GM23338 (cell line): ENCODE results near the gene B3GNT3.

Experiments used
- EZH2 ChIP-seq: fragments of 200-600 bp; sonication (generic); IDR thresholded peaks from one replicate; pipeline ENCODE4 v1.8.0; 2017; ENCODE audit warnings: antibody characterized with exemption, mild to moderate bottlenecking, low read depth; ENCODE audit not compliant: unreplicated experiment
- NANOG ChIP-seq: IDR thresholded peaks from 2 replicates; pipeline ENCODE4 v1.6.1; 2016; ENCODE audit warnings: antibody characterized with exemption, borderline replicate concordance
- TF ChIP-seq, protein P1 (sequence below), 2 experiments: fragments of 200-600 bp in 1 of 2; sonication (generic) in 1 of 2; conservative IDR thresholded peaks; 2 replicates each; pipeline versions ENCODE4 v1.5.1 to v1.6.1; 2016 to 2017; ENCODE audit warnings: antibody characterized with exemption in 2 of 2, low read depth in 2 of 2, mild to moderate bottlenecking in 2 of 2, moderate library complexity in 1 of 2
- TF ChIP-seq, protein P2 (sequence below): IDR thresholded peaks from one replicate; pipeline ENCODE4 v1.6.1; 2018; ENCODE audit warnings: antibody characterized with exemption; ENCODE audit not compliant: unreplicated experiment

- no peak for TF ChIP-seq EZH2
- TF ChIP-seq, protein P1, sequence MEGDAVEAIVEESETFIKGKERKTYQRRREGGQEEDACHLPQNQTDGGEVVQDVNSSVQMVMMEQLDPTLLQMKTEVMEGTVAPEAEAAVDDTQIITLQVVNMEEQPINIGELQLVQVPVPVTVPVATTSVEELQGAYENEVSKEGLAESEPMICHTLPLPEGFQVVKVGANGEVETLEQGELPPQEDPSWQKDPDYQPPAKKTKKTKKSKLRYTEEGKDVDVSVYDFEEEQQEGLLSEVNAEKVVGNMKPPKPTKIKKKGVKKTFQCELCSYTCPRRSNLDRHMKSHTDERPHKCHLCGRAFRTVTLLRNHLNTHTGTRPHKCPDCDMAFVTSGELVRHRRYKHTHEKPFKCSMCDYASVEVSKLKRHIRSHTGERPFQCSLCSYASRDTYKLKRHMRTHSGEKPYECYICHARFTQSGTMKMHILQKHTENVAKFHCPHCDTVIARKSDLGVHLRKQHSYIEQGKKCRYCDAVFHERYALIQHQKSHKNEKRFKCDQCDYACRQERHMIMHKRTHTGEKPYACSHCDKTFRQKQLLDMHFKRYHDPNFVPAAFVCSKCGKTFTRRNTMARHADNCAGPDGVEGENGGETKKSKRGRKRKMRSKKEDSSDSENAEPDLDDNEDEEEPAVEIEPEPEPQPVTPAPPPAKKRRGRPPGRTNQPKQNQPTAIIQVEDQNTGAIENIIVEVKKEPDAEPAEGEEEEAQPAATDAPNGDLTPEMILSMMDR (conservative IDR thresholded peaks at IDR 0.05; ENCODE audit: low read depth in 2 of 2) = no peak
- no peak for TF ChIP-seq NANOG
- TF ChIP-seq, protein P2, sequence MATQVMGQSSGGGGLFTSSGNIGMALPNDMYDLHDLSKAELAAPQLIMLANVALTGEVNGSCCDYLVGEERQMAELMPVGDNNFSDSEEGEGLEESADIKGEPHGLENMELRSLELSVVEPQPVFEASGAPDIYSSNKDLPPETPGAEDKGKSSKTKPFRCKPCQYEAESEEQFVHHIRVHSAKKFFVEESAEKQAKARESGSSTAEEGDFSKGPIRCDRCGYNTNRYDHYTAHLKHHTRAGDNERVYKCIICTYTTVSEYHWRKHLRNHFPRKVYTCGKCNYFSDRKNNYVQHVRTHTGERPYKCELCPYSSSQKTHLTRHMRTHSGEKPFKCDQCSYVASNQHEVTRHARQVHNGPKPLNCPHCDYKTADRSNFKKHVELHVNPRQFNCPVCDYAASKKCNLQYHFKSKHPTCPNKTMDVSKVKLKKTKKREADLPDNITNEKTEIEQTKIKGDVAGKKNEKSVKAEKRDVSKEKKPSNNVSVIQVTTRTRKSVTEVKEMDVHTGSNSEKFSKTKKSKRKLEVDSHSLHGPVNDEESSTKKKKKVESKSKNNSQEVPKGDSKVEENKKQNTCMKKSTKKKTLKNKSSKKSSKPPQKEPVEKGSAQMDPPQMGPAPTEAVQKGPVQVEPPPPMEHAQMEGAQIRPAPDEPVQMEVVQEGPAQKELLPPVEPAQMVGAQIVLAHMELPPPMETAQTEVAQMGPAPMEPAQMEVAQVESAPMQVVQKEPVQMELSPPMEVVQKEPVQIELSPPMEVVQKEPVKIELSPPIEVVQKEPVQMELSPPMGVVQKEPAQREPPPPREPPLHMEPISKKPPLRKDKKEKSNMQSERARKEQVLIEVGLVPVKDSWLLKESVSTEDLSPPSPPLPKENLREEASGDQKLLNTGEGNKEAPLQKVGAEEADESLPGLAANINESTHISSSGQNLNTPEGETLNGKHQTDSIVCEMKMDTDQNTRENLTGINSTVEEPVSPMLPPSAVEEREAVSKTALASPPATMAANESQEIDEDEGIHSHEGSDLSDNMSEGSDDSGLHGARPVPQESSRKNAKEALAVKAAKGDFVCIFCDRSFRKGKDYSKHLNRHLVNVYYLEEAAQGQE = no peak
Observed at GRCh38 chr19:17840019-17840418, 45.1 kb downstream of the B3GNT3 start.
